Stimulated activated naive CD8-positive, alpha-beta T cell treated with anti-CD3 and anti-CD28 coated beads, Interleukin-15, amount 100 ng/mL, for 72 hours (primary cell): ENCODE measurements around the gene FYCO1.
A peak's percentile ranks its signal among the peaks of the same experiment; 100 is the strongest.

ENCODE experiments used
- ATAC-seq: fragments of 150-1000 bp; cut with Tn5 transposase; 2 replicates; pipeline ENCODE4 v1.10.0; 2021; ENCODE audit warnings: mild to moderate bottlenecking, moderate library complexity
- DNase-seq, 2 donors: peaks; one replicate each; pipeline ENCODE4 v3.0.0; 2021 to 2022
- H3K27ac Mint-ChIP-seq, 2 donors: one replicate each; pipeline ENCODE4 v1.8.0; 2022; ENCODE audit warnings: mild to moderate bottlenecking in 2 of 2, mixed read lengths in 2 of 2, moderate library complexity in 2 of 2
- H3K27me3 Mint-ChIP-seq: one replicate; pipeline ENCODE4 v1.8.0; 2022; ENCODE audit warnings: mixed read lengths
- H3K4me1 Mint-ChIP-seq: one replicate; pipeline ENCODE4 v1.8.0; 2022; ENCODE audit warnings: mild to moderate bottlenecking, mixed read lengths
- H3K4me3 Mint-ChIP-seq, 2 donors: one replicate each; pipeline ENCODE4 v1.8.0; 2022; ENCODE audit warnings: mild to moderate bottlenecking in 2 of 2, mixed read lengths in 2 of 2, moderate library complexity in 1 of 2
- H3K9me3 Mint-ChIP-seq, 2 donors: one replicate each; pipeline ENCODE4 v1.8.0; 2022; ENCODE audit warnings: mixed read lengths in 2 of 2

The FYCO1 gene

GRCh38 chr3:45993421-45994027, 2.1 kb downstream of the FYCO1 start:
- Mint-ChIP-seq H3K27ac (no peak overlapping the region), H3K27me3 (peaks cover 7% of the 10 kb centered on the region), H3K4me3 (peak overlapping the region in 1 of 2 donors; percentile 7), H3K9me3 (no peaks in the 10 kb centered on the region), H3K4me1 (peaks cover 68% of the 10 kb centered on the region)
- ATAC-seq (peak; percentile 44), DNase-seq (peak in 1 of 2 donors; percentile 36)

DNA sequence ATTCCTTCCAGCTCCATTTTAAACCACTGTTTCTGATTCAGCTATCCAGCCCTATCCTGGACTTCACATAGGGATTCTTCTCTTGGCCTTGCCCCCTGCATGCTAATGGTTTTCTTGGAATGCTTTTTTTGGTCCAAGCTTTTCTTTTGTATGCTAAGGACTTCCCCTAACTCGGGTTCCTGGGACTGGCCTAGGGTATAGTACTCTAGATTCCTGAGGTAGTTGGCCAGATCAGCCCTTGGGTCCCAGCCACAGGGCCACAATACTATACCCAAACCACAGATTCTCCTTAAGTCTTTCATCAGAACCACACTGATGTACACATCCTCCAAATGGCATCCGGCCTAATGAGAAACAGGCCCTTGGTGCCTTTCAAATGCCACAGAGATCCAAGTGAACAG, 2.8 kb downstream of the FYCO1 start:
- DNase-seq (no peak), ATAC-seq (no peak)
- Mint-ChIP-seq H3K27ac (no peak overlapping the region), H3K9me3 (no peaks in the 10 kb centered on the region), H3K4me1 (peaks cover 75% of the 10 kb centered on the region), H3K4me3 (peak overlapping the region; percentile 7 to 43), H3K27me3 (no peaks in the 10 kb centered on the region)

GRCh38 chr3:45992133-45992729, 3.4 kb downstream of the FYCO1 start:
- Mint-ChIP-seq H3K27ac (no peak overlapping the region), H3K27me3 (no peaks in the 10 kb centered on the region), H3K4me3 (peak overlapping the region in 1 of 2 donors; percentile 43), H3K9me3 (no peaks in the 10 kb centered on the region), H3K4me1 (peaks cover 81% of the 10 kb centered on the region)
- DNase-seq (no peak), ATAC-seq (no peak)

GRCh38 chr3:45991341-45991740, 4.3 kb downstream of the FYCO1 start:
- no peak overlapping the region for H3K27ac Mint-ChIP-seq
- peaks cover 83% of the 10 kb centered on the region for H3K4me1 Mint-ChIP-seq

GRCh38 chr3:45990181-45990580, 5.4 kb downstream of the FYCO1 start:
- no peak overlapping the region for H3K27ac Mint-ChIP-seq
- DNase-seq (no peak), ATAC-seq (no peak)
- H3K9me3 Mint-ChIP-seq, result no peaks in the 10 kb centered on the region
- no peak overlapping the region for H3K4me3 Mint-ChIP-seq
- peaks cover 87% of the 10 kb centered on the region for H3K4me1 Mint-ChIP-seq
- H3K27me3 Mint-ChIP-seq, result no peaks in the 10 kb centered on the region

More at GRCh38 chr3:45991341-45991740, 4.3 kb downstream of the FYCO1 start:
- H3K27me3 Mint-ChIP-seq, result no peaks in the 10 kb centered on the region
- no peak for ATAC-seq
- H3K9me3 Mint-ChIP-seq, result no peaks in the 10 kb centered on the region
- no peak for DNase-seq
- H3K4me3 Mint-ChIP-seq, result peak overlapping the region in 1 of 2 donors; percentile 15

- peaks cover 93% of the 10 kb centered on the region for H3K4me1 Mint-ChIP-seq
- peak; percentile 49 for ATAC-seq
- no peak overlapping the region for H3K27ac Mint-ChIP-seq
- H3K27me3 Mint-ChIP-seq, result no peaks in the 10 kb centered on the region
- no peaks in the 10 kb centered on the region for H3K9me3 Mint-ChIP-seq
- H3K4me3 Mint-ChIP-seq, result no peak overlapping the region
- DNase-seq, result no peak
These were observed 6.8 kb downstream of the FYCO1 start for GRCh38 chr3:45988804-45989203.

- Mint-ChIP-seq H3K27ac (no peak overlapping the region), H3K9me3 (no peaks in the 10 kb centered on the region), H3K4me3 (no peak overlapping the region), H3K4me1 (peaks cover 93% of the 10 kb centered on the region), H3K27me3 (no peaks in the 10 kb centered on the region)
- no peak for DNase-seq
- ATAC-seq, result no peak
These were observed 7.3 kb downstream of the FYCO1 start for GRCh38 chr3:45988362-45988761.

DNA sequence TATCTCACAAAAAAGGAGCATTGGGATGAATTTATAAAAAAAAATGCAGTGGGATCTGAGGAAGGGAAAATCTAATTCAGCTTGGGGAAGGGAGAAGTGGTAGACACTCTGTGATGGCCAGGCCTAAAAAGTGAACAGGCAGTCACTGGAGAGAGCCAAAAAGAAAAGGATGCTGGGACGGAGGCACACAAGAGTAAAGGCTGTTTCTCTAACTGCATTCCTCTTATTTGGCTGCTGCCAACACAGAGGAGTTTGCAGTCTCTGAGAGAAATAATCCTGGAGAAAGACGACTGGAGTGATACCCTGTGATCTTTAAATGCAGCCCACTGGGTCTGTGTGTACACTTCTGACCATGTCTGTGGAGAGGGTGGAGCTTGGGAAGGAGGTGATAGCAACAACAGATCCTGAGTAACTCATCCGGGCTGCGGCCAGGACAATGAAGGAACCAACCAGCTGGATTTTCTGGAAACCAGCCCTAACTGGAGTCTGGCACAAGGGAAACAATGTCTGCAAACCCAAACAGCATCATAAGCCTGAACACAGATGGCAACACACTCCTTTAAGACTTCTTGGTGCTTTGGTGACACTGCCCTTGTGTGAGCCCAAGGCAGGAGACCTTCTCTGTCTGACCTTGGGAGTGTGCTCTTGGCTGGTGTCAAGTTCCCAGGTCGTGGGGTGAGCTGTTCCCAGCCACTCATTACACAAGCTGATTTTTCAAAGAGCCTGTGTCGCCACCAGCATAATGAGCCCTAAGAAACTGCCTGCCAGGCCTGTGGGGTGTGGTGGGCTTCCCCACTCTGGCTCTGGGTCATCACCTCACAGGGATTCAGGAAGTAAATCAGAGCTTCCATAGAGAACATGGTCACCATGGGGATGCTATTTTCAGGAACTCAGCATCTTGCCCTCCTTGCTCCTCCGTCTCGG, 8.0 kb downstream of the FYCO1 start:
- Mint-ChIP-seq H3K9me3 (no peaks in the 10 kb centered on the region), H3K4me1 (peaks cover 93% of the 10 kb centered on the region), H3K27ac (no peak overlapping the region), H3K27me3 (no peaks in the 10 kb centered on the region), H3K4me3 (no peak overlapping the region)
- DNase-seq (no peak), ATAC-seq (no peak)

GRCh38 chr3:45986303-45986982, 9.2 kb downstream of the FYCO1 start:
- ATAC-seq, result no peak
- peaks cover 87% of the 10 kb centered on the region for H3K4me1 Mint-ChIP-seq
- no peaks in the 10 kb centered on the region for H3K27me3 Mint-ChIP-seq

DNA sequence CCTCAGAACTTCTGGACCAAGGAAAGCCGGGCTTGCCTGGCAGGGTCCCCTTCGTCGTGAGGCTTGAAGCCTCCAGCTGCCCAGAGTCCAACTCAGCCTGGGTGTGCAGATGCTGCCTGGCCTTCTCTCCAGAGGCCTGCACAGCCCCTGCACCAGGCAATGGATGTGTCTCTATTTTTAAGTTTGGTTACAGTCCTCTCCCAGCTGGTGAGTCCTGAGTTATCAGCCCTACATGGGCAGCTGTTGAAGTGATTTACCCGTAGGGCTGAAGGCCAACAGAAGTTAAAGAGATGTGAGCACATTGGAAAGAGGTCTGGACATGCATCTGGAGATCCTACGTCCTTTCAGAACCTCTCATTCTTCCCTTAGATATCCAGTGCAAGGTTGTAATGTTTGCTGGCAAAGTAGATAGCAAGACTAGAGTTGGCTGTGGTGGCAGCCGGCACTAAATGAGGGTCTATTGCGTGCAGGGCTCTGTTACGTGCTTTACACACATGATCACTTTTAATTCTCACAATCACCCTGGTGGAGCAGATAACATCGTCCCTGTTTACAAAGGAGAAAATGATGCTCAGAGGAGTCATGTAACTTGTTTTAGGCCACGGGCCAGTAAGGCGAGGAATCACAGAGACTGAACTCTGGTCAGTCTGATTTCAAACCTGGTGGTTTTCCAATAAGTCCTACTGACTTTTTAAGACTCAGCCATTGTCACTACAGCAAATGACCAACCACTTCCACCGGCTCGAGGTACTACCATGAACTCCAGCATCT, 9.9 kb downstream of the FYCO1 start:
- H3K27me3 Mint-ChIP-seq, result no peaks in the 10 kb centered on the region
- no peak overlapping the region for H3K4me3 Mint-ChIP-seq
- no peaks in the 10 kb centered on the region for H3K9me3 Mint-ChIP-seq
- H3K27ac Mint-ChIP-seq, result no peak overlapping the region
- peaks cover 90% of the 10 kb centered on the region for H3K4me1 Mint-ChIP-seq
- DNase-seq (no peak), ATAC-seq (no peak)

More at GRCh38 chr3:45986303-45986982, 9.2 kb downstream of the FYCO1 start:
- no peaks in the 10 kb centered on the region for H3K9me3 Mint-ChIP-seq
- no peak overlapping the region for H3K27ac Mint-ChIP-seq
- no peak overlapping the region for H3K4me3 Mint-ChIP-seq
- no peak for DNase-seq

DNA sequence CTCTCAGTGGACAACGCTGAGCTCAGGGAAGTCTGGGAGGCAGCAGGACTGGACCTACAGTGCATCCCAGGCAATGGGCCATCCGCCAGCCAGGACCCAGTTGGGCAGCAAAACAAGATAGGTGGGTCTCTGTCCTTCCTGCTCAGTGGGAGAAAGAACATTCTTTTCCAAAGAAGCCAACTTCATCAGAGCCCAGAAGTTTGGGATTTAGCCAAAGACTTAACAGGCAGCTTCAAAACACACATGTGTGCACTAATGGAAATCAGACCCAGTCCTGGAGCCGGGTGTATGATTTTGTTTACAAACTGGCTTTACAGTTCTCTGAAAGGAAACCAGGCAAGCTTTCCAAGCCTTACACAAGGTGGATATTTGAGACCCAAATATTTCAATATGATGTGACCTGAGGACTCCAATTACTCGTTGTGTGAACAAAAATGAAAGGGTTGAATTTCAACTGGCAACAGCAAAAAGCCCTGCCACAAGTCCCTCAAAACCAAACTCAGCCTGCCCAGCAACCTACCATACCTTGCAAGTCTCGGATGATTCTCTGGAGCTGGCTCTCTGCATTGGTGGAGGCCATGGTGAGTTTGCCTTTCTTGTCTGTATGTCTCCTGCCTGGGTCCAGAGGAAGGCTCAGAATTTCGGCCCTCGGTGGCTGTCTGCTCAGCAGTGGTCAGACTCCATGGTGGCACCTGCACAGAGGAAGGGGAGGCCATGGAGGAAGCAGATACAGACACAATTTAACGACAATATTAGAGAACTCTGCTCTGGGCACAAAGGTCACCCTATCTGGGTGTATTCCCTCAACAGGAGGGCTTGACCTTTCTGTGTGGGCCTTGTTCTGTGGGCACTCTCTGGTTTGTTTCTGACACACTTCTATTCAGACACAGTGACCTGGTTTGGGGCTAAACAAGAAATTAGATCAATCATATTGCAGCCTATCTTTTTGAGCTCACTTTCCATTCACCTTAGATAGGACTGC, 11.0 kb downstream of the FYCO1 start:
- Mint-ChIP-seq H3K27ac (no peak overlapping the region), H3K4me3 (no peak overlapping the region), H3K4me1 (peaks cover 90% of the 10 kb centered on the region), H3K9me3 (no peaks in the 10 kb centered on the region), H3K27me3 (no peaks in the 10 kb centered on the region)
- ATAC-seq, result no peak
- no peak for DNase-seq

- ATAC-seq (no peak), DNase-seq (no peak)
- Mint-ChIP-seq H3K9me3 (no peaks in the 10 kb centered on the region), H3K27ac (no peak overlapping the region), H3K4me1 (peaks cover 90% of the 10 kb centered on the region), H3K4me3 (no peak overlapping the region), H3K27me3 (no peaks in the 10 kb centered on the region)
These were observed 11.9 kb downstream of the FYCO1 start for GRCh38 chr3:45983770-45984169.

- Mint-ChIP-seq H3K9me3 (peaks cover 0 to 5% of the 10 kb centered on the region in 2 donors), H3K4me1 (peaks cover 90% of the 10 kb centered on the region), H3K27ac (no peak overlapping the region), H3K27me3 (no peaks in the 10 kb centered on the region), H3K4me3 (peak overlapping the region; percentile 38 to 56)
- DNase-seq (no peak), ATAC-seq (peak; percentile 62)
These were observed 14.1 kb downstream of the FYCO1 start for GRCh38 chr3:45981346-45982074.
